GM19463 (cell line): ENCODE data around the gene DPM1.

Experiments
- ATAC-seq: cut with Tn5 transposase; IDR thresholded peaks from one replicate; pipeline ENCODE4 v1.9.1; 2021; ENCODE audit warnings: mild to moderate bottlenecking, moderate library complexity; ENCODE audit not compliant: unreplicated experiment

The DPM1 gene

GRCh38 chr20:50957798-50958614 lies at the start of gene DPM1:
TSS of gene DPM1 (minus strand) at chr20:50958532. CDS start at chr20:50958523, 9 bp downstream.
- peak; percentile 71 for ATAC-seq

- no peak for ATAC-seq
These were observed 46.9 kb upstream of the DPM1 start for GRCh38 chr20:51005214-51005613.

GRCh38 chr20:51004781-51005180 lies 46.4 kb upstream of the DPM1 start:
- ATAC-seq, result no peak

GRCh38 chr20:51004305-51004727 lies 46.0 kb upstream of the DPM1 start:
- ATAC-seq, result no peak

- no peak for ATAC-seq
These were observed 45.4 kb upstream of the DPM1 start for GRCh38 chr20:51003753-51004152.

GRCh38 chr20:51002633-51003032 lies 44.3 kb upstream of the DPM1 start:
- no peak for ATAC-seq

GRCh38 chr20:51001430-51002265 lies 43.3 kb upstream of the DPM1 start:
- no peak for ATAC-seq

- no peak for ATAC-seq
These were observed 41.0 kb upstream of the DPM1 start for GRCh38 chr20:50999355-50999754.

GRCh38 chr20:50996901-50997865 lies 38.9 kb upstream of the DPM1 start:
- no peak for ATAC-seq

- no peak for ATAC-seq
These were observed 37.2 kb upstream of the DPM1 start for GRCh38 chr20:50995506-50995905.

GRCh38 chr20:50993876-50994275 lies 35.5 kb upstream of the DPM1 start:
- no peak for ATAC-seq

- ATAC-seq, result no peak
These were observed 34.6 kb upstream of the DPM1 start for GRCh38 chr20:50992733-50993457.

- no peak for ATAC-seq
These were observed 34.0 kb upstream of the DPM1 start for GRCh38 chr20:50992336-50992732.

GRCh38 chr20:50991076-50991475 lies 32.7 kb upstream of the DPM1 start:
- ATAC-seq, result no peak

GRCh38 chr20:50987493-50988210 lies 29.3 kb upstream of the DPM1 start:
- ATAC-seq, result no peak

- no peak for ATAC-seq
These were observed 25.0 kb upstream of the DPM1 start for GRCh38 chr20:50983321-50983720.

GRCh38 chr20:50982363-50982762 lies 24.0 kb upstream of the DPM1 start:
- no peak for ATAC-seq

- no peak for ATAC-seq
These were observed 23.3 kb upstream of the DPM1 start for GRCh38 chr20:50981714-50982048.

- ATAC-seq, result no peak
These were observed 22.8 kb upstream of the DPM1 start for GRCh38 chr20:50980851-50981713.
